NCI-H524 (cell line): Measurements from ENCODE around the gene MBD6.

ENCODE experiments used
- DNase-seq, 2 experiments: peaks; one replicate each; lab custom pipeline; 2025; lab: John Stamatoyannopoulos, UW

The MBD6 gene, protein sequence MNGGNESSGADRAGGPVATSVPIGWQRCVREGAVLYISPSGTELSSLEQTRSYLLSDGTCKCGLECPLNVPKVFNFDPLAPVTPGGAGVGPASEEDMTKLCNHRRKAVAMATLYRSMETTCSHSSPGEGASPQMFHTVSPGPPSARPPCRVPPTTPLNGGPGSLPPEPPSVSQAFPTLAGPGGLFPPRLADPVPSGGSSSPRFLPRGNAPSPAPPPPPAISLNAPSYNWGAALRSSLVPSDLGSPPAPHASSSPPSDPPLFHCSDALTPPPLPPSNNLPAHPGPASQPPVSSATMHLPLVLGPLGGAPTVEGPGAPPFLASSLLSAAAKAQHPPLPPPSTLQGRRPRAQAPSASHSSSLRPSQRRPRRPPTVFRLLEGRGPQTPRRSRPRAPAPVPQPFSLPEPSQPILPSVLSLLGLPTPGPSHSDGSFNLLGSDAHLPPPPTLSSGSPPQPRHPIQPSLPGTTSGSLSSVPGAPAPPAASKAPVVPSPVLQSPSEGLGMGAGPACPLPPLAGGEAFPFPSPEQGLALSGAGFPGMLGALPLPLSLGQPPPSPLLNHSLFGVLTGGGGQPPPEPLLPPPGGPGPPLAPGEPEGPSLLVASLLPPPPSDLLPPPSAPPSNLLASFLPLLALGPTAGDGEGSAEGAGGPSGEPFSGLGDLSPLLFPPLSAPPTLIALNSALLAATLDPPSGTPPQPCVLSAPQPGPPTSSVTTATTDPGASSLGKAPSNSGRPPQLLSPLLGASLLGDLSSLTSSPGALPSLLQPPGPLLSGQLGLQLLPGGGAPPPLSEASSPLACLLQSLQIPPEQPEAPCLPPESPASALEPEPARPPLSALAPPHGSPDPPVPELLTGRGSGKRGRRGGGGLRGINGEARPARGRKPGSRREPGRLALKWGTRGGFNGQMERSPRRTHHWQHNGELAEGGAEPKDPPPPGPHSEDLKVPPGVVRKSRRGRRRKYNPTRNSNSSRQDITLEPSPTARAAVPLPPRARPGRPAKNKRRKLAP

DNA sequence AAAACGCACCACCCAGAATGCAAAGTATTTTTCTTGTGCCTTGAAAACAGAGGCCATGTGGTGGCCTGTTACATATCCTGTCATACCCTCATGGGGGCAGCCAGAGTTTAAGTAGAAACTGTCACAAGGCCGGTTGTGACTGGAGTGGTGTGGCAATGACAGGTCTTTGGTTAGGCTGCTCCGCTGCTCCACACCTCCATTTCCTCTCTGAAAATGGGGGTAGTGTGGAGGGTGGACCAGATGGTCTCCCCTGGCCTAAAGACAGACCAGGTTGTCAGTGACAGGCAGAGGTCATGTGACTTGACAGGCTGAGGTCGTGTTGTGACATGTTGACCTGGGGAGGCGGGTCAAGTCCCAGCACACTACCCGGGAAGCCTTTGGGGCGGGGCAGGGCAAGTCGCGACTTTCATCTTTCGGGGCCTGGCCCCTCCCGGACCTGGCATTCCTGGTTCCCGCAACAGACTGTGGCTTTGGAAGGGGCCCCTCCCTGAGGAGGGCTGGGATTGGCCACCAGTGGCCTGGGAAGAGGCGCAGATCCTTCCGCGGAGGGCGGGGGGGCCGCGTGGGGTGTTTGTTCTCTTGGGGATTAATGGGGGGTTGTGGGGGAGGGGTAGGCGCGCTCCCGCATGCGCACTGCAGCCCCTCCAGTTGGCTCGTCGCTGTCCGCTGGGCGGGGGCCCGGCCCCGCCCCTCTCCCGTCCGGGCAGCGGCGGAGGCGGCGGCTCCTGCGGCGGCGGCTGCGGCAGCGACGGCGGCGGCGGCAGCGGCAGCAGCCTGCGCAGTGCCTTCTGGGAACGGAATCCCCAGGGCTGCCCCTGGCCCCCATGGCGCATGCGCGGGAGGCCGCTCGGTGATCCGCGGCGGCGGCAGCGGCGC is at the start of gene MBD6:
Gene MBD6, plus strand, starts transcription at position 814 of the 876 bp plus-strand sequence. CDS start 1,480 bp downstream, outside the sequence.
- DNase-seq: peak; percentile 85 to 94

DNA sequence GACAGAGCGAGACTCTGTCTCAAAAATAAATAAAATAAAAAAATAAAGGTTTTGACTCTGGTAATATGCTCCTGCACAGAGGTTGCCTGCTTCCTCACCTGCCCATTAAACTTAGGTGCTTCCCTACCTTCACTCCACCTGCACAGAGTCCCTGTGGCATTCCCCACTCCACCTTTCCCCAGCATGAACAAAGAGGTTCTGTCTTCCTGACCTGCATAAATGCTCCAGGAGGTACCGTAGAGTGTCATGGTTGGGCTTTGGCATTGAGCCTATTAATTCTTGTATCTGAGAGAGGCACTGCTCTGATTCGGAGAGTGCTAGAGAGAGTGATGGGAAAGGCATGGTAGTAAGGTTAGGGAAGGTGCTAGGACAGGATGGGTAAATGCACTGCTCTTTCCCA is 49.2 kb upstream of the MBD6 start:
- no peak for DNase-seq

DNA sequence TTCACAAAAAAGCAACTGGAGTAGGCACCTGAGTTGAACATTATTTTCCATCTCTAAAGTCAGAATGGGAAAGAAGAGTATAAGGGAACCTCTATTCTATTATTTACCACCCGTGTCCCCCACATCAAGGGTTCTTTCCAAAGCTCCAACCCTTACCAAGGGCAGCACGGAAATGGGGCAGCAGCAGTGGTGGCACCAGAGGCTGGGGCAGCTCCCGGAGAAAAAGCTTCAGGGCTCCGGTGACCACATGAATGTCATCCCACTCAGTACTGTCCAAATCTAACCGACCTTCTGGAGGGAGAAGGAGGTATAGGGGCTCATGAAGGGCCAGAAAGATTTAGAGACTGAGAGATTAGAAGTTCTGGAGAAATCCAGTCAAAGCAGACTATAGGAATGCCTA is 48.7 kb upstream of the MBD6 start:
- DNase-seq: no peak

DNA sequence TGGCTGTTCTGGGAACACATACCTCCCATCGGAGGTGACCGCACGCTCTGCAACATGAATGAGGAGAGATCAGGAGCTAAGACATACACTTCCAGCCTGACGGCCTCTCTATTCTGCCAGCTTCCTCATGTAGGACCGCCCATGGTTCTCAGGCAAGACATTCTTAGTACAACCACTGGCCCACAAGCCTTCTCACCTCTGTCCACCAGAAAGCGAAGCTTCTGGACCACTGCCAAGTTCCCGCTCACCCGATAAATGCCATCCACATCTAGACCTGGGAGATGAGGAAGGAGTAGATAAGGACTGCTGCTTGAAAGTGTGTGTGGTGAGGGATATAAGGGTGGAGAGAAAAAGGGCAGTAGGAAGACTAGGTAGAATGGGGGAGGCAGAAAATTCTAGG is 48.2 kb upstream of the MBD6 start:
- no peak for DNase-seq

DNA sequence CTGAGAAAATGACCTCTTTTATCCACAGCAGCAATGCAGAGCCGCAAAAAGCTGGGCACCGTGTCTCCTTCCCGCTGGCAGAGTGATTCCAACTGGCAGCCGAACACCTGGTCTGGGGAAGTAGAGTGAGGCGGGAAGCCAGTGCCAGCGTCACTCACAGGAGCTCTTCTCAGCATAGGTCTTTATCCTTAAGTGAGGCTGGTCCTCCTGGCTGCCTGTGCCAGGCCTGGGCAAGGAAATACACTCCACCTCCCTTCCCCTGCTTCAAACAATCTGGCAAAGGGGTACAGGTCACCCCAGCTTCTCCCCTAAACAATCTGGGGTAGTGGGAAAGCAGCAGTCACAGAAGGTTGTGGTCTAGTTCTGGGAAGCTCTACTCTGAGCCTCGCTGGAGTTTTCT is 47.8 kb upstream of the MBD6 start:
- no peak for DNase-seq

DNA sequence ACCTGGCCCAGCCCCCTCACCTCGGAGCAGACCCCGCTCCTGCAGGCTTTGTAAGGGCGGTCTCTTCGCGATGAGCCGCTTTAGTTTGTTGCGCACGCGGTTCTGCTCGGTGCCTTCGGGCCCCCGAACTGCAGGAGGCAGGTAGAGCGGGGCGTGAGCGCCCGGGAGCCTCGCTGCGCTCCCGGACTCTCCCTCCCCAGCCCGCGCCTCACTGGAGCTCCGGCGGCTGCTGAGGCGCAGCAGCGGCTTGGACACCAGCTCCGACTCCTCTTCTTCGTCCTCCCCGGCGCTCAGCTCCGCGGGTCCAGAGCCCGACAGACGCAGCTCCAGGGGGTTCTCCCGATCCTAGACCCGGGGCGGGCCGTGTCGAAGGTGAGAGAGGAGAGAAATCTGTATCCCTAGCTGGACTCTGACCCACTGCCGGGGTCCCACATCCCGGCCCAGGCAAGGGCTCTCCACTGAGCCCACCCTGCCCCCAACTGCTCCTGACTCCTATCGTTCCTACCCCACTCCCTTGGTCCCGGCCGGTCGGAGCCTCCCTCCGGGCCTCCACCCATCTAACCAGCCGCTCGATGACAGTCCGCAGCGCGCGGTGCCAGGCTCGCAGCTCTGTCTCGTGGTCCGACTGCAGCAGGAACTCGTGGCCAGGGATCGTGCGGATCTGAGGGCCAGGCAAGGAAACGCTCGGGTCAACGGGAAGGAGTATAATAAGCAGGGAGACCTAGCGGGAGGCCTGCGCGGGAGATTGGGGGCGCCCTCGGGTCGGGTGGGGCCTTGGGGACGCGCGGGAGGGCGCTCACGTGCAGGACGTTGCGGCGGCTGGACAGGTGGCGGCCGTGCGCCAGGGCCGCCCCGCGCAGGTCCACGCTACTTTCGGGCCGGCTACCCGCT is 47.1 kb upstream of the MBD6 start:
- no peak for DNase-seq

DNA sequence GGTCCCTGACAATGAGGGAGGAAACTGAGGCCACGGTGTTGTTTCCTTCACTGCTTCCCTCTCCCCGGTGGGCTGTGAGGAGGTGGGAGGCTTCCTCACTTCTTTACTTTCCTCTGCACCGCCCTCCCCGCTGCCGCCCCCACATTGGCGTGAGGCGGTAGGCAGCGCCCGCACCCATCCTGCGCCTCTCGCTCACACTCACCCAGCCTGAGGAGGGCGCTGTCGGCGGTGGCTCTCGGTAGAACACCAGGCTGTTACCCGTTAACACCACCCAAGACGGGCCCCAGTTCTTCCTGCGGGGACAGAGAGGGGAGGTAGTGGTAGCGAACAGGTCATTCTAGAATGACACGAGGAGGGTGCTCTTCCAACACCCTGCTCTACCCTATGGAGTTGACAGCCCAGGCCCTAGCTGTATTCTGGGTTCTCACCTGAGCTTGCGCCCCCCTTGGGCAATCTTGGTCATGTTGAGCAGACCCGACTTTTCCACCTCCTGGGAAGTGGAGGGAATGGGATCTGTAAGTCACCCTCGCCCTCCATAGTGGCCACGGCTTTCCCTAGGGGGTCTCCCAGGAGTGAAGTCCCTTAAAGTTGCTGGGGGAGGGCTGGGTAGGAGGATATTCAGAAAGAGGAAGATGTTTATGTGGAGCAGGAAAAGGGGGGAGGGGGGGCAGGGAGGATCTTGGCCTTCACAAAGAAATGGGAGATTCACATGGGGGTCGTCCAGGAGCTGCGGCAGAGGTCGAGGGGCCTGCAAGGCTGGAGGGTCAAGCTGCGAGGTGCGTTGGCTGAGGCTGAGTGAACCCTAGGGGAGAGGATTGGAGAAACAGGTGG is 46.2 kb upstream of the MBD6 start:
- DNase-seq: no peak

DNA sequence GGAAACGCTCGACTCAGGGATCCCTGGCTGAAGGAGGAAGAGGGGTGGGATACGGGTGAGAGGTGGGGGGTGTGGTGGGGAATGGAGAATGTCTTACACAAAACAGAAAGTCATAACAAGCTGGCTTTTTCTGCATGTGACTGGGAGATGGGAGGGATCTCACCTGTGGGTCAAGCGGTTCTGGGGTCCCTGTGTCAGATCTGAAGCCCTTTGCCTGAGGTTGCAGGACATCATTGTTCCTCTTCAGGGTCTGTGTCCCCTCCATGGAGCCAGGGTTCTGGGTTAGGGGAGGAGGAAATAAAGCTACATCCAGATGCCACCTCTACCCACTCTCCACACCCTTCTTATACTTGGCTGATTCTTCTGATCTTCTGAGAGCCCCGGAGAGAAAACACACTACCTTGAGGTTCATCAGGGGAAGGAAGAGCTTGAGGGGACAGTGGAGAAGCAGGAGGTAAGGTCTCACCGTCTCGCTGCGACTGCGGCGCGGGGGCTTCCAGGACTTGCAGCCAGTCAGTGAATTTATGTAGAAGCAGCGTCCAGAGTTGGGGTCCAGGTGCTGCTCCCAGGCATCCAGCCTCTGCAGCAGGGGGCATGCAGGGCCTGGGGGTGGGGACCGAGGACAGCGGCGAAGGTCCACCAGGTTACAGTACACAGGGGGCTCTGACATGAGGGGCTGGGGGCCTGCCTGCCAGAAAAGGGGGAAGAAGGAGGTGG is 45.5 kb upstream of the MBD6 start:
- no peak for DNase-seq

DNA sequence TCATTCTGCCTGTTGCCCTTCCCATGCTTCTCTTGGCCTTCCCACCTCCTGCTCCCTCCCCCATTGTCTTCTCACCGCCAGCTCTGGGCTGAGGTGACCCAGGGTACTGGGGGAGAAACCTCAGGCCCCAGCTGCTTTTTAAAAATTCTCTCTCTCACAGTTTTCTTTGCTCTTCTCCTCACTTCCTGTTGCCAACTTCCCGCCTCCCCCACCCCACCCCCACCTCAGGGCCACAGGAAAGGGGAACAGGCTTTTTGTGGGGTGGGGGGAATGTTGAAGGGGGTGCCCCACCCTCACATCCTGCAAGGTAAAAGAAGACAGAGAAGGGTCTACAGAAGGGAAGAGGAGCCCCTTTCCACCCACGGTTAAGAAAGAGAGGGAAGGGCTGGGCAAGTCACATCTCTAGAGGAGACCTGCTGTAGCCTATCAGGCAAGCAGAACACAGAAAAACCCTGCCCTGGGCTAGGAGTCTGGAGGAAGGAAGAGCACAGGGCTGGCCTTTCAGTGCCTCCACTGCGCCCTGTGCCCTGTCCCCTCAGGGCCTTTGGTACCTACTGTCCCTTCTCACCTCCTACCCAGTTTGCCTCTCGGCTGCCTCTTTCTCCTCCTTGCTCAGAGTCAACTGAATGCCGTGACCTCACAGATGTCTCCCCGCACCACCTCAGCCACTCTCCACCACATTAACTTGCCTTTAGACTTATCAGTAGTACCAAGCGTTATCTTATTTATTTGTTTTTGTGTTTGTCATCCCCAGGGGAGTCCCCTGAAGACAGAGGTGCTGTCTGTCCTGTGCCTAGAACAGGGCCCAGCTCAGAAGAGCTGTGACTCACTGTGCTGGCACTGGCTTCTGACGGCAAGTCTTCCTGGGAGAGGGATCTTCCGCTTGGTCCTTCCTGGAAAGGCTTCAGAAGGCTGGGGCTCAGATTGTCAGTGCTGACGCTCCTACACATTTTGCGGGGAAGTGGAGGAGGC is 44.6 kb upstream of the MBD6 start:
- DNase-seq: no peak

DNA sequence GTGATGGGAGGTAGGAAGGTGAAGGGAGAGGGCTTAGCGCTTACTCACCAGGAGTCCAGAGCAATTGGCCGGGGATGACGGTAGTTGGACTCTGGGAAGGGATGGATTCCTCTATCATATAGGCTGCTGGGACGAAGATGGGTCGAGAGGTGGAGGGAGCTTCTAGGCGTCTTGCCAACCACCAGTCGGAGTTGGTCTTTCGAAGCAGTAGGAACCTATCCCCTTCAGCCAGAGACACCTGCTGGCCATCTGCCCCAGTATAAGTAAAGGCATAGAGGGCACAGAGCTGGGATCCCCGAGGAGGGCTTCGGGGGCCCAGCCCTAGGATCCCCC is 43.6 kb upstream of the MBD6 start:
- peak in 1 of 2 experiments; percentile 28 for DNase-seq

DNA sequence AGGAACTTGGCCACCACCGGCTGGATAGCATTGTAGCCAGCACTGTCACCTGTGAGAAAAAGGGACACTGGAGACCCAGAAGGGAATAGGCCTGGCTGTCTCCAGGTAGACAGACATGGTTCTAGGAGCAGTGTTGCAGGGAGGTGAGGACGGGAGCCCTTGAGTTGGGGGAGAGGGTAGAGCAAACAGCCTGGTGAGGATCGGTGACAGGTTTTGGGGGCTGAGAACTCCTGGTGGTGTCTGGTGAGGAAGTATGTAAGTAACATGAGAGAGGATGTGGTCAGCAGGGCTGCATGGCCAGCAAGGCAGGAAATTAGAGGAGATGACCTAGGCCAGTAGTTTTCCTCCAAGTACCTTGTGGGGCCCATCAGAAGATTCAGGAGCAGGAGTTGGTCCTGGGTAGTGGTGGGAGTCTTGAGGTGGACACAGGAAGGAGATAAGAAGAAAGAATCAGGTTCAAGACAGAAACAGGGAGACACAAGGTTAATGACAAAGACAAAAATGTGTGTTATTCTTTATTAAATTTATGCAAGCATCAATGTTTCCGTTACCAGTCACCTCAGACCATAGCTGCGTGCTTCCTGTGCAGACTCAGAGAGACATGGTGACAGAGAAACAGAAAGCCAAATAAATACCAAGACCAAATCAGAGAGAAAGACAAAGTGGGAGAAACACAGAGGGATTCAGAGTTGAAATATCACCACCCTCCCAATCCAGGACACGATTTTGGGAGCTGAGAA is 43.1 kb upstream of the MBD6 start, which contains the start of gene ARHGAP9:
Gene ARHGAP9, minus strand, starts transcription at position 491 of the 740 bp plus-strand sequence. Its CDS starts 460 bp downstream, at position 31.
- no peak for DNase-seq

DNA sequence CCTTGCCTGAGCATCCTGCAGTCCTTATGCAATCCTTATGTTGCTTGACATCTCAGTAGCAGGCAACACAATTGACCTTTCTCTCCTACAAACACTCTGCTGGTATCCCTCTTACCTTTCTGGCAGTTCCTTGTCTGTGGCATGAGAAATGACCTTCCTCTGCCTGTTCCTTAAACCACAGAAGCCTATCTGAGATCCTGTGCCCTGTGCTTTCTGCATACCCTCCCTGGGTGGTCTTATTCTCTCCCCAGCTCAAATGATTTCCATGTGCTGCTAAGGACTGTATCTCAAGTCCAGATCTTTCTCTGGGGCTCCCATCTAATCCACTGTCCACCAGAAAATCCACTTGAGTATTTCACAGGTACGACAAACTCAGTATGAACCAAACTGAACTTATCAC is 41.0 kb upstream of the MBD6 start:
- no peak for DNase-seq

DNA sequence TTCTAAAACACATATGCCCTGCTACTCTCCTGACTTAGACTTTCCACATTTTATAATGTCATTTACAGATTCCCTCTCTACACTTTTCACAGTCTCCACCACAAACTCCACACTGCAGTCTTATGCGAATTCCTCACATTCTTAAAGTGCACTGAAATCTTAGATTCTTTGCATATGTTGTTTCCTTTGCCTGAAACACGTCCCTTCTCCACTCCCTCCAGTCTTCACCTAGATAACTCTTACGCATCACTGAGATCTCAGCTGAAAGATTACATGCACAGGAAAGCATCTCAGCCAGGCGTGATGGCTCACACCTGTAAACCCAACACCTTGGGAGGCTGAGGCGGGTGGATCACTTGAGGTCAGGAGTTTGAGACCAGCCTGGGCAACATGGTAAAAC is 39.2 kb upstream of the MBD6 start:
- DNase-seq: no peak

DNA sequence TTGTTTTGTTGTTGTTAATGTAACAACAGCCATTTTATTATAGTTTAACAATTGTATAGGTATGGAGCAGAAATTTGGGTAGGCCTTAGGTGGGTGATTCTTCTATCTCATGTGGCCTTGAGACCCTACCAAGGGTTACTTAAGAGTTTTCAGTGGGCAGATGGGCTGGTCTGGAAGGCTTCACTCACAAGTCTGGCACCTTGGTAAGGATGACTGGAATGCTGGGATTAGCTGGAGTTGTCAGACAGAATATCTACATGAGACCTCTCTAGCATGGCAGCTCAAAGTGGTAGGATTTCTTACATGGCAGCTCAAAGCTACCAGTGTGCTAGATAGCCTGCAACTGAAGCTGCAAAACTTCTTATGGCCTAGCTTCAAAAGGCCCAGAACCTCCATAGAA is 36.9 kb upstream of the MBD6 start:
- peak in 1 of 2 experiments; percentile 11 for DNase-seq

DNA sequence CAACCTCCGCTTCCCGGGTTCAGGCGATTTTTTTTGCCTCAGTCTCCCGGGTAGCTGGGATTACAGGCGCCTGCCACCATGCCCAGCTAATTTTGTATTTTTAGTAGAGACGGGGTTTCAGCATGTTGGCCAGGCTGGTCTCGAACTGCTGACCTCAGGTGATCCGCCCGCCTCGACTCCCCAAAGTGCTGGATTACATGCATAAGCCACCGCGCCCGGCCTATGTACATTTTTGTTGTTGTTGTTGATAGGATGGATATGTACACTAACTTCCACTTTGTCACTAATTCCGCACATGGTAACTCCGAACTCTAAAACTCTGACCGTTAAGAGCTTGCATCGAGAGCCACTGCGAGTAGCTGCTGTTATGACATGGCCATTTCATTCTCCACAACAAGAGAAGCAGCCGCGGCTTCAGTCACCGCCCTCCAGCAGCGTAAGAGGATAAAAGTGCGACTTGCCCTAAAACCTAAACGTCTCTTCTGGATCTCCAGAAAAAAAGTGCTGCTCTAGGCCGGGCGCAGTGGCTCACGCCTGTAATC is 35.5 kb upstream of the MBD6 start:
- DNase-seq: peak in 1 of 2 experiments; percentile 21

DNA sequence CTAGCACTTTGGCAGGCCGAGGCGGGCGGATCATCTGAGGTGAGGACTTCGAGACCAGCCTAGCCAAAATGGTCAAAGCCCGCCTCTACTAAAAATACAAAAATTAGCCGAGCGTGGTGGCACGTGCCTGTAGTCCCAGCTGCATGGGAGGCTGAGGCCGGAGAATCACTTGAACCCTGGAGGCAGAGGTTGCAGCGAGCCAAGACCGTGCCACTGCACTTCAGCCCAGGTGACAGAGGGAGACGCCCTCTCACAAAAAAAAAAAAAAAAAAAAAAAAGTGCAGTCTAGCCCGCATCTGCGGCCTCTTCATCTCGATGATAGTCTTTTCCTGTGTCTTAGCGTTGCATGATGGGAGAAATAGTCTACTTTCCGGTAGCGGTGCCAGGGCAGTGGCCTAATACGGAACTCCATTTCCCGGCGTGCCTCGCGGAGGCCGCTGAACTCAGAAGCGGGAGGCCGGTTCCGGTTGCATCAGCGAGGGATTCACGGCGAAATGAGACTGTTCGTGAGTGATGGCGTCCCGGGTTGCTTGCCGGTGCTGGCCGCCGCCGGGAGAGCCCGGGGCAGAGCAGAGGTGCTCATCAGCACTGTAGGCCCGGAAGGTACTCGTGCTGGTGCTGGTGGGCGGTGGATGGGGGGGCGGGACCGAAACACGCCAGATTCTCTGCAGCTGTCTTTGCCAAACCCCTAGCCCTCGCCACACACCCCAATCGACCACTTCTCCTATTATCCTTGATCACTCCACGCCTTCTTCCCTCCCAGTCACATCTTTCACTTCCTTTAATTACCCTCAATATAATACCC is 34.8 kb upstream of the MBD6 start, which contains the start of gene MARS1:
Gene MARS1, plus strand, starts transcription at position 472 of the 805 bp plus-strand sequence. Its CDS starts 23 bp downstream, at position 495.
- peak; percentile 94 to 96 for DNase-seq
